Measurements from ENCODE around the gene TTC32. TPM values are rescaled to one million over a fixed set of nuclear protein-coding genes. Genes with fewer than 3 reads are reported as not detected.

TTC32 gene
- total and polyA plus RNA-seq, 2 donors (not counting 3 experiments of a cell fraction or from before 2014, with no cell fraction given), result 8.8 to 9.4 TPM

- Histone ChIP-seq H3K4me3 (replicated peaks in 1 of 3; ENCODE audit: insufficient read depth in 1 of 3, low read depth in 1 of 3, low read length in 3 of 3) (peak overlapping the region; percentile 28 to 97 (median 86)), H3K9me1 (replicated peaks; ENCODE audit: control insufficient read depth, extremely low read depth, insufficient read depth, low read length) (no peaks in the 10 kb centered on the region), H3K9me3 (replicated peaks; ENCODE audit: control insufficient read depth, insufficient read depth, low read length) (no peaks in the 10 kb centered on the region), H3K27ac (ENCODE audit: insufficient read depth, low read depth, low read length) (peak overlapping the region; percentile 90), H3K9ac (replicated peaks; ENCODE audit: extremely low read depth, insufficient read depth, low read length) (peak overlapping the region; percentile 96), H3K4me1 (ENCODE audit: control insufficient read depth, extremely low read depth, insufficient read depth, low read length) (peaks cover 25% of the 10 kb centered on the region), H3K27me3 (ENCODE audit: control insufficient read depth in 2 of 2, insufficient read depth in 2 of 2, low read length in 2 of 2) (no peaks in the 10 kb centered on the region), H3K79me2 (ENCODE audit: control insufficient read depth, insufficient read depth, low read length) (peaks cover 38% of the 10 kb centered on the region), H3K36me3 (ENCODE audit: control insufficient read depth in 2 of 2, extremely low read depth in 1 of 2, insufficient read depth in 2 of 2, low read length in 2 of 2) (no peaks in the 10 kb centered on the region), H2AFZ (ENCODE audit: low read depth, low read length) (peak overlapping the region; percentile 74), H3K4me2 (ENCODE audit: insufficient read depth, low read length) (peak overlapping the region; percentile 98), H4K20me1 (replicated peaks; ENCODE audit: control insufficient read depth, extremely low read depth, insufficient read depth, low read length) (no peaks in the 10 kb centered on the region)
- TF ChIP-seq GATA2 (IDR thresholded peaks at IDR 0.05; ENCODE audit: insufficient read depth, insufficient read length, low read depth, low read length) (no peak), JUN (IDR thresholded peaks at IDR 0.05; ENCODE audit: borderline replicate concordance, insufficient read depth, insufficient read length, low read depth) (no peak), MYC (IDR thresholded peaks at IDR 0.05; ENCODE audit: low read depth, low read length) (no peak), EZH2 (IDR thresholded peaks at IDR 0.05; ENCODE audit: borderline replicate concordance, low read depth, low read length, severe bottlenecking) (no peak), POLR2A (IDR thresholded peaks at IDR 0.05; ENCODE audit: low read depth, low read length) (no peak), CTCF (IDR thresholded peaks at IDR 0.05; ENCODE audit: extremely low read depth in 1 of 2, insufficient read depth in 1 of 2, low read depth in 1 of 2, low read length in 2 of 2) (no peak), MAX (IDR thresholded peaks at IDR 0.05; ENCODE audit: insufficient read depth, insufficient read length) (no peak), POLR2AphosphoS5 (IDR thresholded peaks at IDR 0.05; ENCODE audit: insufficient read depth, low read depth, low read length) (no peak), FOS (IDR thresholded peaks at IDR 0.05; ENCODE audit: borderline replicate concordance, insufficient read depth, low read length) (no peak)
- BruUV-seq (replicated peaks), result TSS peak; percentile 53
- no peak for FAIRE-seq
- CTCF ChIA-PET, result interaction anchor here (0.7 to 1.6 kb wide), 3 partner anchors 9 to 149 kb away, joined by 3 to 7 read pairs (median 4); no protein-coding TSS in a partner anchor
- dilution Hi-C loops (cut with MboI; ENCODE audit: extremely low pct_ligation_motif_present, low sequenced_read_pairs) (no loop called here), intact Hi-C loops (cut with micrococcal nuclease) (loop anchor here (1.0 to 2.0 kb wide), 4 partner anchors 32 to 1341 kb away; partner anchors contain the start of gene RDH14)
- POLR2A ChIA-PET, result interaction anchor here (1.1 kb wide), 1 partner anchor 88 kb away, joined by 3 read pairs; no protein-coding TSS in a partner anchor
- peak; percentile 64 for DNase-seq (ENCODE audit: low read depth, low spot score)
Measured at GRCh38 chr2:19900931-19901441, 797 bp downstream of the TTC32 start.

All from endothelial cell of umbilical vein (primary cell).